Ishikawa (cell line): ENCODE data around the gene BORCS6.

Experiments
- CEBPB ChIP-seq: IDR thresholded peaks from 2 replicates; pipeline ENCODE4 v1.6.1; 2012
- CREB1 ChIP-seq: IDR thresholded peaks from 2 replicates; pipeline ENCODE4 v1.6.1; 2012; ENCODE audit warnings: low read depth
- EGR1 ChIP-seq: IDR thresholded peaks from 2 replicates; pipeline ENCODE4 v1.6.1; 2012
- EP300 ChIP-seq: IDR thresholded peaks from 2 replicates; pipeline ENCODE4 v1.6.1; 2012; ENCODE audit warnings: borderline replicate concordance
- FOXM1 ChIP-seq: IDR thresholded peaks from 2 replicates; pipeline ENCODE4 v1.6.1; 2012; ENCODE audit warnings: low read depth, borderline replicate concordance
- NFIC ChIP-seq: IDR thresholded peaks from 2 replicates; pipeline ENCODE4 v1.6.1; 2012
- RAD21 ChIP-seq: IDR thresholded peaks from 2 replicates; pipeline ENCODE4 v1.6.1; 2012; ENCODE audit warnings: low read depth
- TAF1 ChIP-seq: IDR thresholded peaks from 2 replicates; pipeline ENCODE4 v1.6.1; 2012; ENCODE audit warnings: low read depth, mild to moderate bottlenecking
- TCF12 ChIP-seq: IDR thresholded peaks from 2 replicates; pipeline ENCODE4 v1.6.1; 2012; ENCODE audit warnings: low read depth
- TEAD4 ChIP-seq: IDR thresholded peaks from 2 replicates; pipeline ENCODE4 v1.6.1; 2012
- YY1 ChIP-seq: IDR thresholded peaks from 2 replicates; pipeline ENCODE4 v1.6.1; 2012; ENCODE audit warnings: low read depth
- ZBTB7A ChIP-seq: IDR thresholded peaks from 2 replicates; pipeline ENCODE4 v1.6.1; 2012; ENCODE audit warnings: low read depth
- TF ChIP-seq, protein P1 (sequence below): IDR thresholded peaks from 2 replicates; pipeline ENCODE4 v1.6.1; 2012; ENCODE audit warnings: low read depth, mild to moderate bottlenecking
- TF ChIP-seq, protein P2 (sequence below): IDR thresholded peaks from 2 replicates; pipeline ENCODE4 v1.6.1; 2012
- TF ChIP-seq, protein P3 (sequence below): IDR thresholded peaks from 2 replicates; pipeline ENCODE4 v1.6.1; 2012

The BORCS6 gene

DNA sequence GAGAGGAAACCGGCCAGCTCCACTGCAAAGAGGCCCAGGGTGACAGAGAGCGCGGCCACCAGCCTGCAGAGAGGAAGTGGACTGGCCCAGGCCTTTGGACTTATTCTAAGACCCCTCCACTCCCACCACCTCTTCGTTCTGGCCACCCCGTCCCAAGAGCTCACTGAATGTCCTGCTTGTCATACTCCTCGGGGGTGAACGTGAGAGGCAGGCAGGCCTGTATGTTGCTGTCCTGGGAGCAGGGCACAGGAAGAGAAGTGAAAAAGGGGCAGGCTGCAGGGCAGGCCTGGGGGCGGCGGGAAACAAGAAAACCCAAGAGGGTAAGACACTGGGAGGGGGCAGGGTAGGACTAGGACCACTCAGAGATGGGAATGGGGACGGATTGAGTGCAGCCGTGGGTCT is 14.2 kb downstream of the BORCS6 start:
- TF ChIP-seq EGR1 (no peak), TEAD4 (no peak), YY1 (no peak), TCF12 (no peak), FOXM1 (no peak), CEBPB (no peak)
- TF ChIP-seq, protein P1, sequence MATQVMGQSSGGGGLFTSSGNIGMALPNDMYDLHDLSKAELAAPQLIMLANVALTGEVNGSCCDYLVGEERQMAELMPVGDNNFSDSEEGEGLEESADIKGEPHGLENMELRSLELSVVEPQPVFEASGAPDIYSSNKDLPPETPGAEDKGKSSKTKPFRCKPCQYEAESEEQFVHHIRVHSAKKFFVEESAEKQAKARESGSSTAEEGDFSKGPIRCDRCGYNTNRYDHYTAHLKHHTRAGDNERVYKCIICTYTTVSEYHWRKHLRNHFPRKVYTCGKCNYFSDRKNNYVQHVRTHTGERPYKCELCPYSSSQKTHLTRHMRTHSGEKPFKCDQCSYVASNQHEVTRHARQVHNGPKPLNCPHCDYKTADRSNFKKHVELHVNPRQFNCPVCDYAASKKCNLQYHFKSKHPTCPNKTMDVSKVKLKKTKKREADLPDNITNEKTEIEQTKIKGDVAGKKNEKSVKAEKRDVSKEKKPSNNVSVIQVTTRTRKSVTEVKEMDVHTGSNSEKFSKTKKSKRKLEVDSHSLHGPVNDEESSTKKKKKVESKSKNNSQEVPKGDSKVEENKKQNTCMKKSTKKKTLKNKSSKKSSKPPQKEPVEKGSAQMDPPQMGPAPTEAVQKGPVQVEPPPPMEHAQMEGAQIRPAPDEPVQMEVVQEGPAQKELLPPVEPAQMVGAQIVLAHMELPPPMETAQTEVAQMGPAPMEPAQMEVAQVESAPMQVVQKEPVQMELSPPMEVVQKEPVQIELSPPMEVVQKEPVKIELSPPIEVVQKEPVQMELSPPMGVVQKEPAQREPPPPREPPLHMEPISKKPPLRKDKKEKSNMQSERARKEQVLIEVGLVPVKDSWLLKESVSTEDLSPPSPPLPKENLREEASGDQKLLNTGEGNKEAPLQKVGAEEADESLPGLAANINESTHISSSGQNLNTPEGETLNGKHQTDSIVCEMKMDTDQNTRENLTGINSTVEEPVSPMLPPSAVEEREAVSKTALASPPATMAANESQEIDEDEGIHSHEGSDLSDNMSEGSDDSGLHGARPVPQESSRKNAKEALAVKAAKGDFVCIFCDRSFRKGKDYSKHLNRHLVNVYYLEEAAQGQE = no peak
- TF ChIP-seq, protein P2, sequence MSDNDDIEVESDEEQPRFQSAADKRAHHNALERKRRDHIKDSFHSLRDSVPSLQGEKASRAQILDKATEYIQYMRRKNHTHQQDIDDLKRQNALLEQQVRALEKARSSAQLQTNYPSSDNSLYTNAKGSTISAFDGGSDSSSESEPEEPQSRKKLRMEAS = no peak
- TF ChIP-seq, protein P3, sequence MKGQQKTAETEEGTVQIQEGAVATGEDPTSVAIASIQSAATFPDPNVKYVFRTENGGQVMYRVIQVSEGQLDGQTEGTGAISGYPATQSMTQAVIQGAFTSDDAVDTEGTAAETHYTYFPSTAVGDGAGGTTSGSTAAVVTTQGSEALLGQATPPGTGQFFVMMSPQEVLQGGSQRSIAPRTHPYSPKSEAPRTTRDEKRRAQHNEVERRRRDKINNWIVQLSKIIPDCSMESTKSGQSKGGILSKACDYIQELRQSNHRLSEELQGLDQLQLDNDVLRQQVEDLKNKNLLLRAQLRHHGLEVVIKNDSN = no peak

DNA sequence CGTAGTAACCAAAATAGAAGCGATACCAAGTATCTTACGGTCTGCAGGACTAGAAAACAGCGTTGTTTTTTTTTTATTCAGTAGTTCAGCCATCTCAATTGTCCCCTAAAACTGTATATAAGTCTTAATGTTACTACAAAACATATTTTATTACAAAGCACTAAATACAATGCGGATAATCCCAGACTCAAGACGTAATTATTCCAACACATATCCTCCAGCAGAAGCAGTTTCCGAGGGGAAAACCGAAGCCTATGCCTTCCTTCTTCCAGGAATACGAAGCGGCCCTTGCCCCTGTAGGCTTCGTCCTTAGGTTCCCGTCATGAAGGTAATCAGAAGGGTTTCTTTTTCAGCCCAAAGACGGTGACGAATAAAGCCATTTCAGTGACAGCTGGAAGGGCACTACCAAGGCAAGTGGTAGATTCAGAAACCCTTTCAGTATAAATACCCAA is 16.1 kb downstream of the BORCS6 start:
- TF ChIP-seq, protein P1 = no peak
- TF ChIP-seq TEAD4 = no peak
- no peak for TF ChIP-seq ZBTB7A

DNA sequence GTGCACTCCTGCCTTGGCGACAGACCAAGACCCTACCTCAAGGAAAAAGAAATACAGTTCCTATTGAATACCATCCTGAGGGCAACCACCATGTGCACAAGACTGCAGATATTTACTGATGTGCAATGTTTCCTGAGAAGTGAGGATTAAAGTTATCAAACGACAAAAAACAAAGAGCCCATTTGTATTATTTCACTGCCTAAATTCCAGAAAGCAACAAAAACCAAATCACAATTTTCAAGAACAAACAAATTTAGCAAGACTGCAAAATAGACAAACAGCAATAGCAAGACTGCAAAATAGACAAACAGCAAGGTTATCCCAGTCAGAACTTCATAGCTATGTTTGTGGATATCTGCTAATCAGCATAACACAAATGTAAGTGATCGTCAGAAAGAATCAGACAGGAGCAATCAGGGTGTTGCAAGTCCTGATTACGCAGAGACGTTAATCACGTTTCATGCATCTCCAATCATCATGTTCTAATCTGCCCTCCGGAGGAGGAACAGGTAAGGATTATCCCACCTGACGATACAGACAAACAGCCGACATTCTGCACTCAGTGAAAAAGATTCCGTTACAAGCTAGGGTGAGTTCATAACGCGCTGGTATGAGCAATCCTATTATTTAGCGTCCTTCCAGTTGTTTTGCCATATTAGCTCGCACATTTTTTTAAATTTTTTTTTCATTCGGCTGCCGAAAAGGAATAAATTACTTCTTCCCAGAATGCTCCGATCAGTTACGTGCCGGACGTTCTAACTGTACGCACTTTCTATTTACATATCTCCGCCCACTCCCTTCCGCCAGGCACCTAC is 16.7 kb downstream of the BORCS6 start:
- peak; percentile 83 for TF ChIP-seq TCF12
- TF ChIP-seq RAD21 = no peak
- peak; percentile 45; the same call in 1 of the 2 replicates for TF ChIP-seq CREB1
- peak; percentile 79 for TF ChIP-seq TEAD4
- TF ChIP-seq, protein P3 = peak; percentile 36; the same call in 1 of the 2 replicates
- peak; percentile 51 for TF ChIP-seq NFIC
- TF ChIP-seq CEBPB = peak; percentile 92
- peak; percentile 50; the same call in 1 of the 2 replicates for TF ChIP-seq YY1
- TF ChIP-seq, protein P2 = peak; percentile 63; the same call in 1 of the 2 replicates
- no peak for TF ChIP-seq TAF1
- TF ChIP-seq EP300 = no peak

DNA sequence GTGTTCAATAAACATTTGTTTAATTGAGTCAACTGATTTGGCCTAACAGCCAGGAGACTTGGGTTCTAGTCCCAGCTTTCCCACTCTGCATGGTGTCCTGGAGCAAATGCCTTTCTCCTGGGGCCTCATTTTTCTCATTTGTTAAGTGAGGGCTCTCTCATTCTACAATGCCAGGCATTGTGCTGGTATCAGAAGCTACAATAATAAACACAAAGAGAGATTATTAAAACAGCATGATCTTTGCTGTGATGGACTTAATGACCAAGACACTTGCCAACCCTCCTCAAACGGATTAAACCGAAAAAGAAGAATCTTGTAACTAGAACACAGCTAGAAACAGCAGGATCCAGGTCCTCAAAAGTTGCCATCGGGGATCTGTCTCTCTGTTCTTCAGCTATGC is 22.5 kb downstream of the BORCS6 start:
- TF ChIP-seq EP300 = no peak
- no peak for TF ChIP-seq ZBTB7A
- TF ChIP-seq NFIC = no peak
- TF ChIP-seq RAD21 = no peak
- TF ChIP-seq TCF12 = no peak
- TF ChIP-seq, protein P1 = no peak
- TF ChIP-seq YY1 = no peak
- TF ChIP-seq, protein P2 = no peak
- no peak for TF ChIP-seq CEBPB
- TF ChIP-seq FOXM1 = no peak
- TF ChIP-seq TEAD4 = no peak
- TF ChIP-seq CREB1 = no peak
- TF ChIP-seq, protein P3 = no peak
- TF ChIP-seq EGR1 = no peak
- no peak for TF ChIP-seq TAF1
